Left lobe of liver (tissue), 2 donors: ENCODE measurements around the gene BFSP2. TPM values are rescaled to one million over a fixed set of nuclear protein-coding genes. Genes with fewer than 3 reads are reported as not detected.

ENCODE experiments used
- ATAC-seq: fragments of 200-7000 bp; cut with Tn5 transposase; one replicate; pipeline ENCODE4 v1.9.1; 2020; ENCODE audit warnings: mild to moderate bottlenecking, moderate library complexity
- DNase-seq: peaks from one replicate; pipeline ENCODE4 v3.0.0-alpha.2; 2020; ENCODE audit warnings: low spot score
- total RNA-seq: library from RNA; stranded (reverse); gene quantifications from one replicate; pipeline ENCODE4 v1.2.1, GENCODE V29; 2021
- donor health status: DM: no; HTN: no; CAD: no; lungs with moderate emphysema.
- donor health status: DM: no; HTN: yes; CAD: no.

The BFSP2 gene
- total RNA-seq, 1 donor from 2014 or later, result not detected

GRCh38 chr3:133414021-133414392 is 14.2 kb downstream of the BFSP2 start:
- DNase-seq, result no peak
- ATAC-seq, result no peak

GRCh38 chr3:133418361-133418760 is 18.5 kb downstream of the BFSP2 start:
- ATAC-seq (no peak), DNase-seq (no peak)

- no peak for DNase-seq
- ATAC-seq, result no peak
These were observed 19.5 kb downstream of the BFSP2 start for GRCh38 chr3:133419151-133419909.

GRCh38 chr3:133424937-133425869 is 25.3 kb downstream of the BFSP2 start:
- DNase-seq (peak; percentile 53), ATAC-seq (peak; percentile 62)

- ATAC-seq, result no peak
- no peak for DNase-seq
These were observed 26.0 kb downstream of the BFSP2 start for GRCh38 chr3:133425898-133426297.

GRCh38 chr3:133426721-133427120 is 26.9 kb downstream of the BFSP2 start:
- DNase-seq, result no peak

GRCh38 chr3:133428552-133428951 is 28.7 kb downstream of the BFSP2 start:
- DNase-seq (no peak), ATAC-seq (peak; percentile 65)

More at GRCh38 chr3:133426721-133427120, 26.9 kb downstream of the BFSP2 start:
- no peak for ATAC-seq

- ATAC-seq (no peak), DNase-seq (no peak)
These were observed 29.2 kb downstream of the BFSP2 start for GRCh38 chr3:133429063-133429462.

GRCh38 chr3:133439563-133439962 is 39.7 kb downstream of the BFSP2 start:
- DNase-seq (no peak), ATAC-seq (peak; percentile 53)

- DNase-seq, result no peak
- no peak for ATAC-seq
These were observed 40.8 kb downstream of the BFSP2 start for GRCh38 chr3:133440652-133441051.

- peak; percentile 30 for ATAC-seq
- no peak for DNase-seq
These were observed 42.0 kb downstream of the BFSP2 start for GRCh38 chr3:133441867-133442270.

- no peak for ATAC-seq
- no peak for DNase-seq
These were observed 42.7 kb downstream of the BFSP2 start for GRCh38 chr3:133442518-133442917.

- ATAC-seq (peak; percentile 28), DNase-seq (no peak)
These were observed 44.0 kb downstream of the BFSP2 start for GRCh38 chr3:133443649-133444422.

GRCh38 chr3:133444423-133444774 is 44.5 kb downstream of the BFSP2 start:
- no peak for ATAC-seq

GRCh38 chr3:133445108-133445507 is 45.3 kb downstream of the BFSP2 start:
- no peak for DNase-seq
- ATAC-seq, result no peak

More at GRCh38 chr3:133444423-133444774, 44.5 kb downstream of the BFSP2 start:
- no peak for DNase-seq

- peak; percentile 81 for ATAC-seq
These were observed 48.1 kb downstream of the BFSP2 start for GRCh38 chr3:133447750-133448477.

GRCh38 chr3:133448478-133449122 is 48.7 kb downstream of the BFSP2 start:
- ATAC-seq (peak; percentile 35), DNase-seq (no peak)

More at GRCh38 chr3:133447750-133448477, 48.1 kb downstream of the BFSP2 start:
- peak; percentile 51 for DNase-seq

- ATAC-seq (no peak), DNase-seq (no peak)
These were observed 51.5 kb downstream of the BFSP2 start for GRCh38 chr3:133451309-133451708.

GRCh38 chr3:133452641-133453319 is 52.9 kb downstream of the BFSP2 start:
- ATAC-seq (peak; percentile 82), DNase-seq (no peak)
